ENCODE data around the gene SHB. TPM values are rescaled to one million over a fixed set of nuclear protein-coding genes. Genes with fewer than 3 reads are reported as not detected.
"Not testable (repeated sequence)": the region's sequence is repeated elsewhere in the genome, so short reads cannot be mapped to it uniquely, and the experiment has no call there.

SHB gene
- total RNA-seq, 4 donors from 2014 or later, result 18.4 to 27.5 (median 22.0) TPM

GRCh38 chr9:37902131-37902530 lies 166.9 kb downstream of the SHB start:
- Histone ChIP-seq H3K9me3 (no peaks in the 10 kb centered on the region), H3K36me3 (peaks cover 12 to 16% of the 10 kb centered on the region in 2 donors), H3K27ac (no peak overlapping the region), H3K27me3 (no peaks in the 10 kb centered on the region), H3K4me1 (peaks cover 17 to 19% of the 10 kb centered on the region in 2 donors), H3K4me3 (replicated peaks in 1 of 3) (no peak overlapping the region)
- DNase-seq, result no peak
- TF ChIP-seq POLR2A (IDR thresholded peaks at IDR 0.05) (no peak), CTCF (IDR thresholded peaks at IDR 0.05) (no peak)
- intact Hi-C loops (cut with DNase I), result loop anchor here (5.0 kb wide), 1 partner anchor 420 kb away; no protein-coding TSS in a partner anchor

GRCh38 chr9:37899041-37899440 lies 170.0 kb downstream of the SHB start:
- Histone ChIP-seq H3K27me3 (no peaks in the 10 kb centered on the region), H3K4me3 (replicated peaks in 1 of 3) (no peak overlapping the region), H3K36me3 (peaks cover 30 to 35% of the 10 kb centered on the region in 2 donors), H3K27ac (no peak overlapping the region), H3K9me3 (no peaks in the 10 kb centered on the region), H3K4me1 (peaks cover 12 to 19% of the 10 kb centered on the region in 2 donors)
- TF ChIP-seq POLR2A (IDR thresholded peaks at IDR 0.05) (no peak), CTCF (IDR thresholded peaks at IDR 0.05) (no peak)
- intact Hi-C loops (cut with DNase I), result no loop called here
- WGBS, 2 donors, result 90 to 93% methylated on average over 2 of the region's 2 CpGs
- no peak for DNase-seq

GRCh38 chr9:37897665-37898064 lies 171.4 kb downstream of the SHB start:
- intact Hi-C loops (cut with DNase I), result no loop called here
- Histone ChIP-seq H3K9me3 (no peaks in the 10 kb centered on the region), H3K36me3 (peaks cover 38 to 39% of the 10 kb centered on the region in 2 donors), H3K27me3 (no peaks in the 10 kb centered on the region), H3K4me3 (replicated peaks in 1 of 3) (no peak overlapping the region), H3K27ac (no peak overlapping the region), H3K4me1 (peaks cover 6 to 11% of the 10 kb centered on the region in 2 donors)
- WGBS, 2 donors, result 64 to 76% methylated on average over 2 of the region's 2 CpGs
- TF ChIP-seq CTCF (IDR thresholded peaks at IDR 0.05) (no peak), POLR2A (IDR thresholded peaks at IDR 0.05) (no peak)
- DNase-seq, result no peak

- Histone ChIP-seq H3K27me3 (no peaks in the 10 kb centered on the region), H3K9me3 (no peaks in the 10 kb centered on the region), H3K36me3 (peaks cover 27 to 28% of the 10 kb centered on the region in 2 donors), H3K27ac (no peak overlapping the region), H3K4me3 (replicated peaks in 1 of 3) (no peak overlapping the region), H3K4me1 (peaks cover 0 to 5% of the 10 kb centered on the region in 2 donors)
- intact Hi-C loops (cut with DNase I), result no loop called here
- 89 to 93% methylated on average over 8 of the region's 8 CpGs for WGBS, 2 donors
- TF ChIP-seq CTCF (IDR thresholded peaks at IDR 0.05), result no peak
- no peak for TF ChIP-seq POLR2A (IDR thresholded peaks at IDR 0.05)
- no peak for DNase-seq
These were observed 177.0 kb downstream of the SHB start for GRCh38 chr9:37892063-37892462.

- WGBS, 2 donors, result 93 to 97% methylated on average over 15 to 17 of the region's 17 CpGs
- intact Hi-C loops (cut with DNase I); H3K4me1 ChIP-seq; H3K27me3 ChIP-seq; H3K4me3 ChIP-seq (replicated peaks in 1 of 3); H3K27ac ChIP-seq; H3K9me3 ChIP-seq; DNase-seq: not testable (repeated sequence)
- peaks cover 19 to 26% of the 10 kb centered on the region in 2 donors for H3K36me3 ChIP-seq
These were observed 178.0 kb downstream of the SHB start for GRCh38 chr9:37891042-37891441.

- Histone ChIP-seq H3K27me3 (no peaks in the 10 kb centered on the region), H3K27ac (no peak overlapping the region), H3K4me3 (replicated peaks in 1 of 3) (no peak overlapping the region), H3K36me3 (peaks cover 11% of the 10 kb centered on the region in 2 donors), H3K4me1 (peaks cover 0 to 5% of the 10 kb centered on the region in 2 donors), H3K9me3 (no peaks in the 10 kb centered on the region)
- intact Hi-C loops (cut with DNase I), result no loop called here
- no peak for DNase-seq
- TF ChIP-seq POLR2A (IDR thresholded peaks at IDR 0.05), result no peak
- no peak for TF ChIP-seq CTCF (IDR thresholded peaks at IDR 0.05)
These were observed 179.5 kb downstream of the SHB start for GRCh38 chr9:37889536-37889935.

GRCh38 chr9:37887977-37888583 lies 180.9 kb downstream of the SHB start:
- WGBS, 2 donors, result 94 to 96% methylated on average over 11 of the region's 11 CpGs
- DNase-seq; intact Hi-C loops (cut with DNase I); H3K27ac ChIP-seq; H3K27me3 ChIP-seq; H3K4me3 ChIP-seq (replicated peaks in 1 of 3); H3K36me3 ChIP-seq; H3K9me3 ChIP-seq; H3K4me1 ChIP-seq: not testable (repeated sequence)

Data from thyroid gland (tissue), 4 donors.